Measurements from ENCODE around the gene CDK5RAP3. TPM values are rescaled to one million over a fixed set of nuclear protein-coding genes. Genes with fewer than 3 reads are reported as not detected.

The CDK5RAP3 gene
- total RNA-seq, 1 donor from 2014 or later = 148 TPM

- DNase-seq (ENCODE audit: extremely low spot score, unreplicated experiment) = no peak
- H3K4me1 Mint-ChIP-seq (ENCODE audit: unreplicated experiment) = no peaks in the 10 kb centered on the region
- H3K9me3 Mint-ChIP-seq (ENCODE audit: unreplicated experiment) = no peaks in the 10 kb centered on the region
- peak; percentile 87 for TF ChIP-seq CTCF (IDR thresholded peaks at IDR 0.05)
- no peak overlapping the region for H3K4me3 Mint-ChIP-seq (ENCODE audit: unreplicated experiment)
- H3K36me3 Mint-ChIP-seq (ENCODE audit: unreplicated experiment) = peaks cover 43% of the 10 kb centered on the region
- H3K27me3 Mint-ChIP-seq (ENCODE audit: unreplicated experiment) = no peaks in the 10 kb centered on the region
- no peak overlapping the region for H3K27ac Mint-ChIP-seq (ENCODE audit: unreplicated experiment)
Observed at GRCh38 chr17:47978324-47978723, 7.4 kb downstream of the CDK5RAP3 start.

DNA sequence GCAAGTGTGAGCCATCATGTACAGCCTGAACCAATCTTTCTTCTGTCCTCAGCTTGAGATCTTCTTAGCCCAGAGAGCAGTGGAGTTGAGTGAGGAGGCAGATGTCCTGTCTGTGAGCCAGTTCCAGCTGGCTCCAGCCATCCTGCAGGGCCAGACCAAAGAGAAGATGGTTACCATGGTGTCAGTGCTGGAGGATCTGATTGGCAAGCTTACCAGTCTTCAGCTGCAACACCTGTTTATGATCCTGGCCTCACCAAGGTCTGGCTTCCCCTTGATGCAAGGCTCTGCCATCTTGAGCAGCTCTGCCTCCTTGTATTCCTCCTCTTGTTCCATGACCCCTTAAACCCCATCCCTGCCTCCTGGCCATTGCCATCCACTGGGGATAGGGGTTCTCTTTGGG is 9.6 kb downstream of the CDK5RAP3 start:
- H3K27ac Mint-ChIP-seq (ENCODE audit: unreplicated experiment) = no peak overlapping the region
- H3K36me3 Mint-ChIP-seq (ENCODE audit: unreplicated experiment) = peaks cover 38% of the 10 kb centered on the region
- TF ChIP-seq CTCF (IDR thresholded peaks at IDR 0.05) = no peak
- H3K27me3 Mint-ChIP-seq (ENCODE audit: unreplicated experiment) = no peaks in the 10 kb centered on the region
- no peaks in the 10 kb centered on the region for H3K9me3 Mint-ChIP-seq (ENCODE audit: unreplicated experiment)
- H3K4me1 Mint-ChIP-seq (ENCODE audit: unreplicated experiment) = no peaks in the 10 kb centered on the region
- H3K4me3 Mint-ChIP-seq (ENCODE audit: unreplicated experiment) = no peak overlapping the region
- no peak for DNase-seq (ENCODE audit: extremely low spot score, unreplicated experiment)

DNA sequence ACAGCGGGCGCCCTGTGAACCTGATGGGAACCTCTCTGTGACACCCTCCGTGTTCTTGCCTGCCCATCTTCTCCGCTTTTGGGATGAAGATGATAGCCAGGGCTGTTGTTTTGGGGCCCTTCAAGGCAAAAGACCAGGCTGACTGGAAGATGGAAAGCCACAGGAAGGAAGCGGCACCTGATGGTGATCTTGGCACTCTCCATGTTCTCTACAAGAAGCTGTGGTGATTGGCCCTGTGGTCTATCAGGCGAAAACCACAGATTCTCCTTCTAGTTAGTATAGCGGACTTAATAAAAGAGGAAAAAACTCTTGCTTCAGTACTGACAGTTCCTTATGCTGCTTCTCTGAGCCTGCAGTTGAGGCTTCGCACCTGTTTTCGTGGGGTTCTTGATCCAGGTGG is 10.5 kb downstream of the CDK5RAP3 start:
- Mint-ChIP-seq H3K4me3 (ENCODE audit: unreplicated experiment) (no peak overlapping the region), H3K4me1 (ENCODE audit: unreplicated experiment) (no peaks in the 10 kb centered on the region), H3K27ac (ENCODE audit: unreplicated experiment) (no peak overlapping the region), H3K27me3 (ENCODE audit: unreplicated experiment) (no peaks in the 10 kb centered on the region), H3K9me3 (ENCODE audit: unreplicated experiment) (no peaks in the 10 kb centered on the region), H3K36me3 (ENCODE audit: unreplicated experiment) (peaks cover 34% of the 10 kb centered on the region)
- TF ChIP-seq CTCF (IDR thresholded peaks at IDR 0.05) = no peak
- DNase-seq (ENCODE audit: extremely low spot score, unreplicated experiment) = no peak

GRCh38 chr17:47982091-47982617 is 11.2 kb downstream of the CDK5RAP3 start:
- Mint-ChIP-seq H3K27ac (ENCODE audit: unreplicated experiment) (no peak overlapping the region), H3K4me1 (ENCODE audit: unreplicated experiment) (peaks cover 5% of the 10 kb centered on the region), H3K27me3 (ENCODE audit: unreplicated experiment) (no peaks in the 10 kb centered on the region), H3K36me3 (ENCODE audit: unreplicated experiment) (peaks cover 30% of the 10 kb centered on the region), H3K4me3 (ENCODE audit: unreplicated experiment) (no peak overlapping the region), H3K9me3 (ENCODE audit: unreplicated experiment) (no peaks in the 10 kb centered on the region)
- DNase-seq (ENCODE audit: extremely low spot score, unreplicated experiment) = no peak
- no peak for TF ChIP-seq CTCF (IDR thresholded peaks at IDR 0.05)

GRCh38 chr17:47982645-47983390 is 11.9 kb downstream of the CDK5RAP3 start:
- H3K4me1 Mint-ChIP-seq (ENCODE audit: unreplicated experiment) = peaks cover 11% of the 10 kb centered on the region
- H3K27me3 Mint-ChIP-seq (ENCODE audit: unreplicated experiment) = no peaks in the 10 kb centered on the region
- H3K4me3 Mint-ChIP-seq (ENCODE audit: unreplicated experiment) = no peak overlapping the region
- H3K36me3 Mint-ChIP-seq (ENCODE audit: unreplicated experiment) = peaks cover 25% of the 10 kb centered on the region
- H3K9me3 Mint-ChIP-seq (ENCODE audit: unreplicated experiment) = no peaks in the 10 kb centered on the region
- no peak overlapping the region for H3K27ac Mint-ChIP-seq (ENCODE audit: unreplicated experiment)
- DNase-seq (ENCODE audit: extremely low spot score, unreplicated experiment) = no peak
- TF ChIP-seq CTCF (IDR thresholded peaks at IDR 0.05) = no peak
